GOT3 (cell line): ENCODE measurements around the gene COMMD9.

Experiments
- DNase-seq: peaks from one replicate; lab custom pipeline; 2025; ENCODE audit warnings: mixed read lengths; lab: John Stamatoyannopoulos, UW

The COMMD9 gene

DNA sequence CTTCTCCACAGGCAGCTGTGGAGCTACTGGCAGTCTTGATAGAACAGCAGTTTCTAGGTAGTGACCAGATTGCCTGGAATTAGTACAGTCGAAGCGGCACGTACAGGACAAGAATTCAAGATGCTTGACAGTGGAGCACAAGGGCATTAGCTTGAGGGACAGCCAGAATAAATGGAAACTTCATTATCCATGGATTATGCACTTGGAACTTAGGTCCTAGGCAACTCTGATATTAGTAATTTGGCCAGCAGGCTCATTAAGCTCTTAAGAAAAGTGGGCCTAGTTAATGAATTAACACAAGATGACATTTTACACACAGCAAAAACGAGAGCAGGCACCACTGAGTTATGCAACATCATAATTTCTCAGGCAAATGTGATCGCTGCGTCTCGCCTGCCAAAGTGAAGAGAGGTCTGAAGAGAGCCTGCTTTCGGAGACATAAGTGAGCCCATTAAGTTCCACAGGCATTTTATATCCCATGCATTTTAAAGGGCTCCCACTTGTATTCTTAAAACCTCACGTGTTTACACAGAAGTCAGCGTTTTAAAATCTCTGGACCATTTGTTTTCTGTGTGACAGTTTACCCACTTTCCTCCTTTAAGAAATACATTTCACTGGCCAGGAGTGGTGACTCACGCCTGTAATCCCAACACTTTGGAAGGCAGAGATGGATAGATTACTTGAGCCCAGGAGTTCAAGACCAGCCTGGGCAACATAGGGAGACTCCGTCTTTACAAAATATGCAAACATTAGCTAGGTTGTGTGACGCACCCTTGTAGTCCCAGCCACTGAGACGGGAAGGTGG is 66.2 kb downstream of the COMMD9 start:
- no peak for DNase-seq
